ENCODE data around the gene CDH4.

Gene CDH4

GRCh38 chr20:61846074-61846473, 594.0 kb downstream of the CDH4 start:
- Histone ChIP-seq H3K9me3 (ENCODE audit: insufficient read depth, low read length) (no peaks in the 10 kb centered on the region), H3K36me3 (ENCODE audit: low read length) (no peaks in the 10 kb centered on the region), H3K9me2 (replicated peaks; ENCODE audit: insufficient read depth, low read length) (no peaks in the 10 kb centered on the region), H3K79me2 (ENCODE audit: insufficient read depth, low read length) (no peaks in the 10 kb centered on the region), H4K20me1 (ENCODE audit: low read depth, low read length) (no peaks in the 10 kb centered on the region), H2AFZ (ENCODE audit: low read depth, low read length, severe bottlenecking) (no peak overlapping the region), H3F3A (ENCODE audit: insufficient read depth) (no peaks in the 10 kb centered on the region), H3K4me3 (ENCODE audit: insufficient read depth, low read length, poor library complexity, severe bottlenecking) (no peak overlapping the region), H3K4me2 (ENCODE audit: low read depth, low read length, poor library complexity, severe bottlenecking) (no peak overlapping the region), H3K27ac (ENCODE audit: low read depth, low read length) (no peak overlapping the region), H3K27me3 (ENCODE audit: low read length) (no peaks in the 10 kb centered on the region), H3K9ac (ENCODE audit: low read length) (no peak overlapping the region)
- no peak for TF ChIP-seq CTCF (IDR thresholded peaks at IDR 0.05; ENCODE audit: insufficient read depth, low read length, poor library complexity, severe bottlenecking)
- TF ChIP-seq EZH2phosphoT487 (conservative IDR thresholded peaks at IDR 0.05; ENCODE audit: low read length), result no peak

- H4K20me1 ChIP-seq (ENCODE audit: low read depth, low read length), result no peaks in the 10 kb centered on the region
- no peaks in the 10 kb centered on the region for H3K27me3 ChIP-seq (ENCODE audit: low read length)
- H3K9ac ChIP-seq (ENCODE audit: low read length), result no peak overlapping the region
- H3K4me2 ChIP-seq (ENCODE audit: low read depth, low read length, poor library complexity, severe bottlenecking), result no peak overlapping the region
- no peaks in the 10 kb centered on the region for H3K36me3 ChIP-seq (ENCODE audit: low read length)
- H3K9me2 ChIP-seq (replicated peaks; ENCODE audit: insufficient read depth, low read length), result no peaks in the 10 kb centered on the region
- H2AFZ ChIP-seq (ENCODE audit: low read depth, low read length, severe bottlenecking), result no peak overlapping the region
- no peaks in the 10 kb centered on the region for H3K9me3 ChIP-seq (ENCODE audit: insufficient read depth, low read length)
- H3K79me2 ChIP-seq (ENCODE audit: insufficient read depth, low read length), result no peaks in the 10 kb centered on the region
- no peak overlapping the region for H3K27ac ChIP-seq (ENCODE audit: low read depth, low read length)
- no peaks in the 10 kb centered on the region for H3F3A ChIP-seq (ENCODE audit: insufficient read depth)
- H3K4me3 ChIP-seq (ENCODE audit: insufficient read depth, low read length, poor library complexity, severe bottlenecking), result no peak overlapping the region
- no peak for TF ChIP-seq CTCF (IDR thresholded peaks at IDR 0.05; ENCODE audit: insufficient read depth, low read length, poor library complexity, severe bottlenecking)
- no peak for TF ChIP-seq EZH2phosphoT487 (conservative IDR thresholded peaks at IDR 0.05; ENCODE audit: low read length)
Measured at GRCh38 chr20:61846741-61847419, 594.8 kb downstream of the CDH4 start.

- Histone ChIP-seq H3K27me3 (ENCODE audit: low read length) (no peaks in the 10 kb centered on the region), H3F3A (ENCODE audit: insufficient read depth) (no peaks in the 10 kb centered on the region), H3K4me3 (ENCODE audit: insufficient read depth, low read length, poor library complexity, severe bottlenecking) (no peak overlapping the region), H3K9me3 (ENCODE audit: insufficient read depth, low read length) (no peaks in the 10 kb centered on the region), H3K36me3 (ENCODE audit: low read length) (no peaks in the 10 kb centered on the region), H3K9ac (ENCODE audit: low read length) (no peak overlapping the region), H3K27ac (ENCODE audit: low read depth, low read length) (no peak overlapping the region), H3K4me2 (ENCODE audit: low read depth, low read length, poor library complexity, severe bottlenecking) (no peak overlapping the region), H3K79me2 (ENCODE audit: insufficient read depth, low read length) (no peaks in the 10 kb centered on the region), H3K9me2 (replicated peaks; ENCODE audit: insufficient read depth, low read length) (no peaks in the 10 kb centered on the region), H4K20me1 (ENCODE audit: low read depth, low read length) (no peaks in the 10 kb centered on the region), H2AFZ (ENCODE audit: low read depth, low read length, severe bottlenecking) (no peak overlapping the region)
- TF ChIP-seq EZH2phosphoT487 (conservative IDR thresholded peaks at IDR 0.05; ENCODE audit: low read length), result no peak
- no peak for TF ChIP-seq CTCF (IDR thresholded peaks at IDR 0.05; ENCODE audit: insufficient read depth, low read length, poor library complexity, severe bottlenecking)
Measured at GRCh38 chr20:61847420-61847748, 595.3 kb downstream of the CDH4 start.
